Hematopoietic multipotent progenitor cell (in vitro differentiated cells): ENCODE results near the gene CDK9. TPM values are rescaled to one million over a fixed set of nuclear protein-coding genes. Genes with fewer than 3 reads are reported as not detected.
"Not testable (repeated sequence)": the region's sequence is repeated elsewhere in the genome, so short reads cannot be mapped to it uniquely, and the experiment has no call there.

Experiments used
- DNase-seq, 3 donors: peaks; one replicate each; pipeline ENCODE4 v3.0.0-alpha.2; 2011 to 2015; ENCODE audit warnings: low read depth in 2 of 3, low spot score in 2 of 3
- total RNA-seq: library from RNA; depleted of rRNA; stranded (reverse); fragments of >200 nt; gene quantifications from one replicate; pipeline ENCODE4 v1.2.3, GENCODE V29; 2012

Gene CDK9
- 208 TPM for total RNA-seq

GRCh38 chr9:127785933-127786772, at the start of gene CDK9:
Gene CDK9 (plus strand): TSS chr9:127786034. CDS start chr9:127786149, 115 bp downstream.
- DNase-seq, result peak; percentile 80 to 92 (median 89)

GRCh38 chr9:127738666-127739065, 47.2 kb upstream of the CDK9 start:
- DNase-seq, result no peak

- DNase-seq, result no peak
Measured at GRCh38 chr9:127739614-127740330, 46.1 kb upstream of the CDK9 start.

GRCh38 chr9:127741831-127742434, 43.9 kb upstream of the CDK9 start:
- DNase-seq, result no peak

GRCh38 chr9:127742435-127743088, 43.3 kb upstream of the CDK9 start:
- DNase-seq, result no peak

- DNase-seq, result no peak
Measured at GRCh38 chr9:127744398-127745110, 41.3 kb upstream of the CDK9 start.

GRCh38 chr9:127746959-127747569, 38.8 kb upstream of the CDK9 start:
- no peak for DNase-seq

- DNase-seq, result no peak
Measured at GRCh38 chr9:127749090-127749787, 36.6 kb upstream of the CDK9 start.

- DNase-seq, result no peak
Measured at GRCh38 chr9:127751269-127752054, 34.4 kb upstream of the CDK9 start.

- no peak for DNase-seq
Measured at GRCh38 chr9:127753148-127753547, 32.7 kb upstream of the CDK9 start.

- DNase-seq, result no peak
Measured at GRCh38 chr9:127753622-127754021, 32.2 kb upstream of the CDK9 start.

- DNase-seq, result no peak
Measured at GRCh38 chr9:127754099-127755060, 31.5 kb upstream of the CDK9 start.

- DNase-seq, result no peak
Measured at GRCh38 chr9:127755061-127756060, 30.5 kb upstream of the CDK9 start.

GRCh38 chr9:127756233-127756632, 29.6 kb upstream of the CDK9 start:
- no peak for DNase-seq

- not testable (repeated sequence) for DNase-seq
Measured at GRCh38 chr9:127756776-127757175, 29.1 kb upstream of the CDK9 start.

GRCh38 chr9:127758843-127759242, 27.0 kb upstream of the CDK9 start:
- no peak for DNase-seq
